ENCODE measurements around the gene CCDC57. TPM values are rescaled to one million over a fixed set of nuclear protein-coding genes. Genes with fewer than 3 reads are reported as not detected.

The CCDC57 gene
- total and polyA plus RNA-seq, 2 experiments from 2014 or later = 10.6 to 15.3 TPM

DNA sequence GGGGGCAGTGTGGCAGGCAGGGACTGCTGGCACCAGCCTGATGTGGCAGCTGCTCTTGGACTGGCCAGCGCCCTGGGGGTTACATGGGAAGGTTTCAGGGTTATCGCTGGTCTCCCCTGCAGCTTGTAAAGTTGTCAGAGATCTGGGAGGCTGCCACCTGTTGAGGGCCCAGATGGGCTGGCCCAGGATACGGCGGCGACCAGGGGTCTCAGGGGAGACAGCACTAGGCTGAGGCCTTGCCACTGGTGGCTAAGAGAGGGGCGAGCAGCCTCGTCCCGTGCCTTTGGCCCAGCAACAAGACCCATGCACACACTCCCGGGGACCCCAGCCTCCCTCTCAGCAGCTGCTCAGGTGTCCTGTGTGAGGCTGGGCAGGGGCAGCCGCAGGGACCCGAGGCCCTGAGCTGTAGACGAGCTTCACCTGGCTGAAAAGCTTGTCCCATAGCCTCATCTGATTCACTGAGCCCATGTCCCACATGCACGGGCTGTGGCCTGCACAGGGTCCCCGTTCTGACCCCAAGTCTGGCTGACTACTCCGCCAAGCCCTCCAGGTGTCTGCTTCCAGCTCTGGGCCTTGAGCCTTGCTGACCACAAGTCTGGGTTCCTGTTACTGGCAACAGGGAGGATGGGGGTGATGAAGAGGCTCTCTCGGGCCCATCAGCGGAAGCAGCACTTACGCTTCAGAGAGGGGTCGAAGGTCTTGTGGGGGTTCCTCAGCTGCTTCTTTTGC, 153.2 kb downstream of the CCDC57 start:
- DNase-seq = no peak
- peaks cover 19% of the 10 kb centered on the region for H3K79me2 ChIP-seq (ENCODE audit: insufficient read depth)
- H3K4me1 ChIP-seq (ENCODE audit: insufficient read depth) = peaks cover 3% of the 10 kb centered on the region; the same call in 1 of the 2 replicates
- no peaks in the 10 kb centered on the region for H3K36me3 ChIP-seq (ENCODE audit: low read depth)
- no peaks in the 10 kb centered on the region for H3K9me3 ChIP-seq (ENCODE audit: low read depth)
- H4K20me1 ChIP-seq (ENCODE audit: insufficient read depth) = no peaks in the 10 kb centered on the region
- no peak overlapping the region for H3K4me2 ChIP-seq (ENCODE audit: unreplicated experiment)
- no peaks in the 10 kb centered on the region for H3F3A ChIP-seq (ENCODE audit: insufficient read depth)
- H3K27ac ChIP-seq = no peak overlapping the region
- TF ChIP-seq EZH2 (IDR thresholded peaks at IDR 0.05; ENCODE audit: insufficient read depth, poor library complexity, severe bottlenecking) = no peak
- no peak for TF ChIP-seq EZH2phosphoT487 (IDR thresholded peaks at IDR 0.05; ENCODE audit: insufficient read depth, low read depth)
- WGBS, 2 experiments (ENCODE audit: low coverage in 1 of 2, low lambda C conversion rate in 2 of 2, missing lambda C conversion rate in 2 of 2) = 65 to 72% methylated on average over 18 to 19 of the region's 19 CpGs
- H2AFZ ChIP-seq = no peak overlapping the region
- H3K27me3 ChIP-seq (replicated peaks; ENCODE audit: insufficient read depth) = no peaks in the 10 kb centered on the region
- no peak overlapping the region for H3K4me3 ChIP-seq
- in situ Hi-C loops (cut with MboI) = no loop called here
- H3K9me2 ChIP-seq (ENCODE audit: insufficient read depth) = no peaks in the 10 kb centered on the region
- H3K9ac ChIP-seq = no peak overlapping the region

DNA sequence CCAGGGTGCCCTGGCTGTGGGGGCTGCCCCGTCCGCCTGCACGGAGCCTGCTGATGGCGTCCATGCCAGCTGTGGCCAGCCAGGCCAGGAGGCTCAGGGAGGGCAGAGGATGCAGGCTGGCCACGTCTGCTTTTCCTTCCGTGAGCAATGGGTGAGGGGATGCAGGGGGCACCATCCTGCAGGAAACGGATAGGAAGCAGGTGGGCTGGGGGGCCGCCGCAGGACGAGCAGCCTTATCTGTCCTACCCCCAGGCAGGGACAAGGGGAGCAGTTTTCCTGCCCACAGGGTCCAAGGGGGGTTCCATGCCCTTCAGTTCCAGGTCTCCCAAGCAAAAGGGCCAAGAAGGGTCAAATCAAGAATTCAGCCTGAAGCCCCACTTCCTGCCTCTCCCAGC, 153.8 kb downstream of the CCDC57 start:
- 76 to 77% methylated on average over 10 of the region's 10 CpGs for WGBS, 2 experiments (ENCODE audit: low coverage in 1 of 2, low lambda C conversion rate in 2 of 2, missing lambda C conversion rate in 2 of 2)
- no peak overlapping the region for H3K27ac ChIP-seq
- peaks cover 18% of the 10 kb centered on the region for H3K79me2 ChIP-seq (ENCODE audit: insufficient read depth)

DNA sequence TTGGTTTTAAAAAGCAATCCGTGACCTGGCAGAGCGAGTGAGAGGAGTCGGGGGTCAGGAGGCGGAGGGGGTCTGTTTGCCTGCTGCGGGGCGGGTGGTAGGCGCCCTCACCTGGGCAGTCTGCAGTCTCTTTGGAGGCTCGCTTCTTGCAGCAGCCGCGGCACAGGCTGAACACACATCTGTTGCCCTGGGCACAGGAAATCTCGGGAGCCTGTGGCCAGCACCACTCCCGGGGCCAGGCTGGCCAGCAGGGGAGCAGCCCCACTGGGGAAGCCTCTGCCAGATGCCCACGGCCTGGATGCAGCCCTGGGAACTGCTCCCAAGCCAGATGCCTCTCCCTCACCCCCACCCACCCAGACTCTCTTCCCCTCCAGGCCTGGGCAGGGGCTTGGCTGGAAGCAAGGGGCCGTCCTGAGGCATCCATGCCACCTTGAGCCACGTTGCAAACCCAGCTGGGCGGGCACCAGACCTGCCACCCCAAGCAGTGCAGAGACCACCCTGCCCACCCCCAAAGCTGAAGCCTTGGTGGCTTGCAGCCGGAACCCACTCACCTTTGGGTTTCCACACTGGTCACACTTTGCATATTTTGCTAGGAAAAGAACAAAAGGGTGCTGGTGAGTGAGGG, 154.3 kb downstream of the CCDC57 start:
- H3K9ac ChIP-seq = no peak overlapping the region
- no peak overlapping the region for H3K4me2 ChIP-seq (ENCODE audit: unreplicated experiment)
- WGBS, 2 experiments (ENCODE audit: low coverage in 1 of 2, low lambda C conversion rate in 2 of 2, missing lambda C conversion rate in 2 of 2) = 73 to 89% methylated on average over 9 to 17 of the region's 17 CpGs
- H3K9me2 ChIP-seq (ENCODE audit: insufficient read depth) = no peaks in the 10 kb centered on the region
- no peaks in the 10 kb centered on the region for H3K36me3 ChIP-seq (ENCODE audit: low read depth)
- H3F3A ChIP-seq (ENCODE audit: insufficient read depth) = no peaks in the 10 kb centered on the region
- peaks cover 19% of the 10 kb centered on the region for H3K79me2 ChIP-seq (ENCODE audit: insufficient read depth)
- H3K27ac ChIP-seq = no peak overlapping the region
- no peak overlapping the region for H2AFZ ChIP-seq
- in situ Hi-C loops (cut with MboI) = no loop called here
- no peaks in the 10 kb centered on the region for H3K27me3 ChIP-seq (replicated peaks; ENCODE audit: insufficient read depth)
- H3K4me3 ChIP-seq = no peak overlapping the region
- no peak for TF ChIP-seq EZH2 (IDR thresholded peaks at IDR 0.05; ENCODE audit: insufficient read depth, poor library complexity, severe bottlenecking)
- no peak for TF ChIP-seq EZH2phosphoT487 (IDR thresholded peaks at IDR 0.05; ENCODE audit: insufficient read depth, low read depth)
- H4K20me1 ChIP-seq (ENCODE audit: insufficient read depth) = no peaks in the 10 kb centered on the region
- DNase-seq = no peak
- H3K9me3 ChIP-seq (ENCODE audit: low read depth) = no peaks in the 10 kb centered on the region
- H3K4me1 ChIP-seq (ENCODE audit: insufficient read depth) = no peaks in the 10 kb centered on the region

More for the DNA sequence above, 153.8 kb downstream of the CCDC57 start:
- H3K9me2 ChIP-seq (ENCODE audit: insufficient read depth) = no peaks in the 10 kb centered on the region
- no peak overlapping the region for H3K4me3 ChIP-seq
- no peaks in the 10 kb centered on the region for H3F3A ChIP-seq (ENCODE audit: insufficient read depth)
- H3K27me3 ChIP-seq (replicated peaks; ENCODE audit: insufficient read depth) = no peaks in the 10 kb centered on the region
- DNase-seq = no peak
- H2AFZ ChIP-seq = no peak overlapping the region
- H3K36me3 ChIP-seq (ENCODE audit: low read depth) = no peaks in the 10 kb centered on the region
- no peak overlapping the region for H3K9ac ChIP-seq
- in situ Hi-C loops (cut with MboI) = no loop called here
- TF ChIP-seq EZH2 (IDR thresholded peaks at IDR 0.05; ENCODE audit: insufficient read depth, poor library complexity, severe bottlenecking) = no peak
- no peak for TF ChIP-seq EZH2phosphoT487 (IDR thresholded peaks at IDR 0.05; ENCODE audit: insufficient read depth, low read depth)
- no peak overlapping the region for H3K4me2 ChIP-seq (ENCODE audit: unreplicated experiment)
- no peaks in the 10 kb centered on the region for H4K20me1 ChIP-seq (ENCODE audit: insufficient read depth)
- no peaks in the 10 kb centered on the region for H3K4me1 ChIP-seq (ENCODE audit: insufficient read depth)
- no peaks in the 10 kb centered on the region for H3K9me3 ChIP-seq (ENCODE audit: low read depth)

DNA sequence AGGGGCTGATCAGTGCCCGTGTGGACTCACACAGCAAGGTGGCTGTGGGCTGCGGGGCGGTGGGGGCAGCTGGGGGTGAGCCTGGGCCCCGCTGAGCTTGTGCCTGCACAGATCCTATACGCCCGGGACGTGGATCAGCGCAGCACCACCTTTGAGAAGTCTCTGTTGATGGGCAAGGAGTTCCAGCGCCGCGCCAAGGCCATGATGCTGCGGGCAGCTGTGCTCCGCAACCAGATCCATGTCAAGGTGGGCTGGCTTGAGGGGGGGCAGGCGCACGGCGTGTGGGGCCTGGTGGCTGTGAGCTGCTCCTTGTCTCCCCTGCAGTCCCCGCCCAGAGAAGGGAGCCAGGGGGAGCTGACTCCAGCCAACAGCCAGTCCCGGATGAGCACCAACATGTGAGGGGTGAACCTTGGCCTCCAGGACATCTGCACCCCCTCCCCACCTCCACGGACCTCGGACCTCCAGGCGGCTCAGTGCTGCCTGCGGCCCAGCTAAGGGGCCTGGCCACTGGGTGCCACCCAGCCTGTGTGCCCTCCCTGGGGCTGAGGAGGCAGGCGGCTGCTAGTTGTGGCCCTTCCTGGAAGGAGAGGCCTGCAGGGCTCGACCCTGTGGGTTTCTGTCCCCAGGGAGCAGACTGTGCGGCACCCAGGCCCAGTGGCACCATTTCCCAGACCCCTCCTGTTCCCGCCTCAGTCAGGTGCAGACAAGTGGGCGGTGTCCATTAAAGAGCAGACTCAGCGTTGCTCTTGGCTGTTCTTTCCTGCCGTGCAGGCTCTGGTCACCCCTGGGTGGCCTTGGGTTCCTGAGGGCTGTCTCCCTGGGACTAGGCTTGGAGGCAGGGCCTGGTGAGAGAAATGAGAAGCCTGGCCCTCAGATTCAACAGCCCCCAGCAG, 155.7 kb downstream of the CCDC57 start:
- Histone ChIP-seq H3K9me2 (ENCODE audit: insufficient read depth) (no peaks in the 10 kb centered on the region), H3K9ac (no peak overlapping the region), H3F3A (ENCODE audit: insufficient read depth) (no peaks in the 10 kb centered on the region), H3K4me1 (ENCODE audit: insufficient read depth) (peaks cover 6% of the 10 kb centered on the region), H3K27me3 (replicated peaks; ENCODE audit: insufficient read depth) (no peaks in the 10 kb centered on the region), H3K4me3 (no peak overlapping the region), H3K36me3 (ENCODE audit: low read depth) (no peaks in the 10 kb centered on the region), H3K9me3 (ENCODE audit: low read depth) (no peaks in the 10 kb centered on the region), H3K27ac (no peak overlapping the region), H2AFZ (no peak overlapping the region), H3K79me2 (ENCODE audit: insufficient read depth) (peaks cover 23% of the 10 kb centered on the region), H4K20me1 (ENCODE audit: insufficient read depth) (no peaks in the 10 kb centered on the region), H3K4me2 (ENCODE audit: unreplicated experiment) (no peak overlapping the region)
- DNase-seq = no peak
- in situ Hi-C loops (cut with MboI) = no loop called here
- TF ChIP-seq EZH2phosphoT487 (IDR thresholded peaks at IDR 0.05; ENCODE audit: insufficient read depth, low read depth) (no peak), EZH2 (IDR thresholded peaks at IDR 0.05; ENCODE audit: insufficient read depth, poor library complexity, severe bottlenecking) (no peak)
- WGBS, 2 experiments (ENCODE audit: low coverage in 1 of 2, low lambda C conversion rate in 2 of 2, missing lambda C conversion rate in 2 of 2) = 83 to 87% methylated on average over 23 to 29 of the region's 29 CpGs
